ENCODE results near the gene S100A3.
"Not testable (repeated sequence)": the region's sequence is repeated elsewhere in the genome, so short reads cannot be mapped to it uniquely, and the experiment has no call there.

S100A3 gene

GRCh38 chr1:153548722-153549688 lies at the start of gene S100A3:
Gene S100A3, minus strand, starts transcription at chr1:153549258. Its CDS starts 773 bp downstream, at chr1:153548485.
- Histone ChIP-seq H3K9me3 (ENCODE audit: insufficient read depth, low read depth, low read length) (no peaks in the 10 kb centered on the region), H3K27ac (ENCODE audit: low read length) (no peak within 1 kb of the TSS), H3K36me3 (ENCODE audit: insufficient read depth, low read depth, low read length) (no peaks in the 10 kb centered on the region), H3K27me3 (ENCODE audit: insufficient read depth, low read length) (no peaks in the 10 kb centered on the region), H3K4me1 (ENCODE audit: insufficient read depth, low read length) (peaks cover 23% of the 10 kb centered on the region), H3K9ac (ENCODE audit: low read depth, low read length) (no peak within 1 kb of the TSS), H3K4me3 (ENCODE audit: low read length) (no peak within 1 kb of the TSS)

GRCh38 chr1:153598309-153599172 lies 49.5 kb upstream of the S100A3 start:
- no peaks in the 10 kb centered on the region for H3K9me3 ChIP-seq (ENCODE audit: insufficient read depth, low read depth, low read length)
- no peaks in the 10 kb centered on the region for H3K36me3 ChIP-seq (ENCODE audit: insufficient read depth, low read depth, low read length)
- no peak overlapping the region for H3K9ac ChIP-seq (ENCODE audit: low read depth, low read length)
- H3K4me3 ChIP-seq (ENCODE audit: low read length): no peak overlapping the region
- H3K27me3 ChIP-seq (ENCODE audit: insufficient read depth, low read length): no peaks in the 10 kb centered on the region
- peaks cover 8% of the 10 kb centered on the region; the same call in 1 of the 2 replicates for H3K4me1 ChIP-seq (ENCODE audit: insufficient read depth, low read length)
- no peak overlapping the region for H3K27ac ChIP-seq (ENCODE audit: low read length)

GRCh38 chr1:153597206-153597605 lies 48.1 kb upstream of the S100A3 start:
- no peaks in the 10 kb centered on the region for H3K27me3 ChIP-seq (ENCODE audit: insufficient read depth, low read length)
- no peak overlapping the region for H3K9ac ChIP-seq (ENCODE audit: low read depth, low read length)
- peaks cover 8% of the 10 kb centered on the region; the same call in 1 of the 2 replicates for H3K4me1 ChIP-seq (ENCODE audit: insufficient read depth, low read length)
- H3K9me3 ChIP-seq (ENCODE audit: insufficient read depth, low read depth, low read length): no peaks in the 10 kb centered on the region
- H3K36me3 ChIP-seq (ENCODE audit: insufficient read depth, low read depth, low read length): no peaks in the 10 kb centered on the region
- H3K4me3 ChIP-seq (ENCODE audit: low read length): no peak overlapping the region
- H3K27ac ChIP-seq (ENCODE audit: low read length): no peak overlapping the region

- Histone ChIP-seq H3K36me3 (ENCODE audit: insufficient read depth, low read depth, low read length) (no peaks in the 10 kb centered on the region), H3K9ac (ENCODE audit: low read depth, low read length) (no peak overlapping the region), H3K9me3 (ENCODE audit: insufficient read depth, low read depth, low read length) (no peaks in the 10 kb centered on the region), H3K4me1 (ENCODE audit: insufficient read depth, low read length) (no peaks in the 10 kb centered on the region), H3K27ac (ENCODE audit: low read length) (no peak overlapping the region), H3K27me3 (ENCODE audit: insufficient read depth, low read length) (no peaks in the 10 kb centered on the region), H3K4me3 (ENCODE audit: low read length) (no peak overlapping the region)
Measured at GRCh38 chr1:153592748-153593147, 43.7 kb upstream of the S100A3 start.

GRCh38 chr1:153588482-153588881 lies 39.4 kb upstream of the S100A3 start:
- Histone ChIP-seq H3K4me1 (ENCODE audit: insufficient read depth, low read length) (no peaks in the 10 kb centered on the region), H3K4me3 (ENCODE audit: low read length) (no peak overlapping the region), H3K27ac (ENCODE audit: low read length) (no peak overlapping the region), H3K9me3 (ENCODE audit: insufficient read depth, low read depth, low read length) (no peaks in the 10 kb centered on the region), H3K27me3 (ENCODE audit: insufficient read depth, low read length) (no peaks in the 10 kb centered on the region), H3K36me3 (ENCODE audit: insufficient read depth, low read depth, low read length) (no peaks in the 10 kb centered on the region), H3K9ac (ENCODE audit: low read depth, low read length) (no peak overlapping the region)

- not testable (repeated sequence) for H3K27ac ChIP-seq (ENCODE audit: low read length); H3K9me3 ChIP-seq (ENCODE audit: insufficient read depth, low read depth, low read length); H3K4me1 ChIP-seq (ENCODE audit: insufficient read depth, low read length); H3K9ac ChIP-seq (ENCODE audit: low read depth, low read length); H3K4me3 ChIP-seq (ENCODE audit: low read length); H3K27me3 ChIP-seq (ENCODE audit: insufficient read depth, low read length); H3K36me3 ChIP-seq (ENCODE audit: insufficient read depth, low read depth, low read length)
Measured at GRCh38 chr1:153588033-153588432, 39.0 kb upstream of the S100A3 start.

GRCh38 chr1:153587314-153587713 lies 38.3 kb upstream of the S100A3 start:
- Histone ChIP-seq H3K36me3 (ENCODE audit: insufficient read depth, low read depth, low read length) (no peaks in the 10 kb centered on the region), H3K4me1 (ENCODE audit: insufficient read depth, low read length) (no peaks in the 10 kb centered on the region), H3K4me3 (ENCODE audit: low read length) (no peak overlapping the region), H3K9ac (ENCODE audit: low read depth, low read length) (no peak overlapping the region), H3K27me3 (ENCODE audit: insufficient read depth, low read length) (no peaks in the 10 kb centered on the region), H3K27ac (ENCODE audit: low read length) (no peak overlapping the region), H3K9me3 (ENCODE audit: insufficient read depth, low read depth, low read length) (no peaks in the 10 kb centered on the region)

- no peak overlapping the region for H3K4me3 ChIP-seq (ENCODE audit: low read length)
- H3K4me1 ChIP-seq (ENCODE audit: insufficient read depth, low read length): no peaks in the 10 kb centered on the region
- H3K27me3 ChIP-seq (ENCODE audit: insufficient read depth, low read length): no peaks in the 10 kb centered on the region
- no peak overlapping the region for H3K27ac ChIP-seq (ENCODE audit: low read length)
- H3K9ac ChIP-seq (ENCODE audit: low read depth, low read length): no peak overlapping the region
- H3K9me3 ChIP-seq (ENCODE audit: insufficient read depth, low read depth, low read length): no peaks in the 10 kb centered on the region
- H3K36me3 ChIP-seq (ENCODE audit: insufficient read depth, low read depth, low read length): no peaks in the 10 kb centered on the region
Measured at GRCh38 chr1:153586347-153586746, 37.3 kb upstream of the S100A3 start.

- H3K4me3 ChIP-seq (ENCODE audit: low read length): no peak overlapping the region
- no peaks in the 10 kb centered on the region for H3K36me3 ChIP-seq (ENCODE audit: insufficient read depth, low read depth, low read length)
- H3K9me3 ChIP-seq (ENCODE audit: insufficient read depth, low read depth, low read length): no peaks in the 10 kb centered on the region
- no peaks in the 10 kb centered on the region for H3K4me1 ChIP-seq (ENCODE audit: insufficient read depth, low read length)
- no peaks in the 10 kb centered on the region for H3K27me3 ChIP-seq (ENCODE audit: insufficient read depth, low read length)
- no peak overlapping the region for H3K27ac ChIP-seq (ENCODE audit: low read length)
- no peak overlapping the region for H3K9ac ChIP-seq (ENCODE audit: low read depth, low read length)
Measured at GRCh38 chr1:153585006-153585405, 35.9 kb upstream of the S100A3 start.

- H3K4me1 ChIP-seq (ENCODE audit: insufficient read depth, low read length): peaks cover under 1% of the 10 kb centered on the region; the same call in 1 of the 2 replicates
- H3K27ac ChIP-seq (ENCODE audit: low read length): no peak overlapping the region
- no peaks in the 10 kb centered on the region for H3K27me3 ChIP-seq (ENCODE audit: insufficient read depth, low read length)
- H3K36me3 ChIP-seq (ENCODE audit: insufficient read depth, low read depth, low read length): no peaks in the 10 kb centered on the region
- H3K9me3 ChIP-seq (ENCODE audit: insufficient read depth, low read depth, low read length): no peaks in the 10 kb centered on the region
- no peak overlapping the region for H3K4me3 ChIP-seq (ENCODE audit: low read length)
- no peak overlapping the region for H3K9ac ChIP-seq (ENCODE audit: low read depth, low read length)
Measured at GRCh38 chr1:153583976-153584375, 34.9 kb upstream of the S100A3 start.

- not testable (repeated sequence) for H3K9ac ChIP-seq (ENCODE audit: low read depth, low read length); H3K27me3 ChIP-seq (ENCODE audit: insufficient read depth, low read length); H3K4me3 ChIP-seq (ENCODE audit: low read length); H3K9me3 ChIP-seq (ENCODE audit: insufficient read depth, low read depth, low read length); H3K36me3 ChIP-seq (ENCODE audit: insufficient read depth, low read depth, low read length); H3K4me1 ChIP-seq (ENCODE audit: insufficient read depth, low read length); H3K27ac ChIP-seq (ENCODE audit: low read length)
Measured at GRCh38 chr1:153583514-153583913, 34.5 kb upstream of the S100A3 start.
